ENCODE data around the gene TSPAN18. TPM values are rescaled to one million over a fixed set of nuclear protein-coding genes. Genes with fewer than 3 reads are reported as not detected.

The TSPAN18 gene
- total RNA-seq, 1 donor from 2014 or later: 31.7 TPM

DNA sequence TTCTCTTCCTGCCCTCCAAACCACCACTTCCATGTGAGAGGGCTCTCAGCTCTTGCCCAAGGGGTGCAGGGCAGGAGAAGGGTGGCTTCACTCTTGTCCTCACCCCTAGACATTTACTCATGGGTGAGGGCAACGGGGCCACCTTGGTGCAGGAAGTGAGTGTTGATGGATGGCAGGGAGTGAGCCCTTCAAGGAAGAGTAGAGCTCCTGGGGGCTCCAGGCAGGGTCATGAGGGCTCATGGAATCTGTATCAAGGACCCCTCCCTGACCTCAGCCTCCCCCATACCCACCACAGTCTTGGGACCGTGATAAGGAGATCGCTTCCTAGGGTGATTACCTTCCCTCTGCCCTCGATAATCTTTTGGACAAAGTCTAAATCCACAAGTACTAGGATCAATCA is 37.8 kb downstream of the TSPAN18 start:
- Histone ChIP-seq H3K4me1 (ENCODE audit: insufficient read depth, low read length) (peaks cover 38% of the 10 kb centered on the region), H3K79me2 (ENCODE audit: insufficient read depth, low read length) (no peaks in the 10 kb centered on the region), H3K4me2 (ENCODE audit: low read length) (no peak overlapping the region), H3K4me3 (ENCODE audit: insufficient read depth, low read depth, low read length) (no peak overlapping the region), H2AFZ (ENCODE audit: low read depth, low read length) (no peak overlapping the region), H3K27me3 (ENCODE audit: insufficient read depth, low read length) (no peaks in the 10 kb centered on the region), H3K9me3 (ENCODE audit: insufficient read depth, low read depth, low read length) (no peaks in the 10 kb centered on the region), H3K27ac (ENCODE audit: low read depth, low read length) (no peak overlapping the region), H3K9ac (ENCODE audit: low read length) (no peak overlapping the region), H4K20me1 (ENCODE audit: insufficient read depth, low read length) (no peaks in the 10 kb centered on the region), H3K36me3 (ENCODE audit: insufficient read depth, low read length) (no peaks in the 10 kb centered on the region)
- Mint-ChIP-seq H3K27ac (ENCODE audit: unreplicated experiment) (no peak overlapping the region), H3K27me3 (ENCODE audit: low read depth, unreplicated experiment) (no peaks in the 10 kb centered on the region), H3K4me3 (ENCODE audit: unreplicated experiment) (no peak overlapping the region), H3K4me1 (ENCODE audit: low read depth, unreplicated experiment) (peaks cover 26% of the 10 kb centered on the region), H3K36me3 (ENCODE audit: low read depth, unreplicated experiment) (peaks cover 11% of the 10 kb centered on the region), H3K9me3 (ENCODE audit: unreplicated experiment) (peaks cover 9% of the 10 kb centered on the region)
- no peak for DNase-seq (ENCODE audit: low read depth)
- FAIRE-seq: no peak
- TF ChIP-seq, protein P1, sequence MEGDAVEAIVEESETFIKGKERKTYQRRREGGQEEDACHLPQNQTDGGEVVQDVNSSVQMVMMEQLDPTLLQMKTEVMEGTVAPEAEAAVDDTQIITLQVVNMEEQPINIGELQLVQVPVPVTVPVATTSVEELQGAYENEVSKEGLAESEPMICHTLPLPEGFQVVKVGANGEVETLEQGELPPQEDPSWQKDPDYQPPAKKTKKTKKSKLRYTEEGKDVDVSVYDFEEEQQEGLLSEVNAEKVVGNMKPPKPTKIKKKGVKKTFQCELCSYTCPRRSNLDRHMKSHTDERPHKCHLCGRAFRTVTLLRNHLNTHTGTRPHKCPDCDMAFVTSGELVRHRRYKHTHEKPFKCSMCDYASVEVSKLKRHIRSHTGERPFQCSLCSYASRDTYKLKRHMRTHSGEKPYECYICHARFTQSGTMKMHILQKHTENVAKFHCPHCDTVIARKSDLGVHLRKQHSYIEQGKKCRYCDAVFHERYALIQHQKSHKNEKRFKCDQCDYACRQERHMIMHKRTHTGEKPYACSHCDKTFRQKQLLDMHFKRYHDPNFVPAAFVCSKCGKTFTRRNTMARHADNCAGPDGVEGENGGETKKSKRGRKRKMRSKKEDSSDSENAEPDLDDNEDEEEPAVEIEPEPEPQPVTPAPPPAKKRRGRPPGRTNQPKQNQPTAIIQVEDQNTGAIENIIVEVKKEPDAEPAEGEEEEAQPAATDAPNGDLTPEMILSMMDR (IDR thresholded peaks at IDR 0.05; ENCODE audit: insufficient read depth, low read depth, low read length): no peak
- no peak for TF ChIP-seq EZH2 (IDR thresholded peaks at IDR 0.05; ENCODE audit: insufficient read depth, low read length)

DNA sequence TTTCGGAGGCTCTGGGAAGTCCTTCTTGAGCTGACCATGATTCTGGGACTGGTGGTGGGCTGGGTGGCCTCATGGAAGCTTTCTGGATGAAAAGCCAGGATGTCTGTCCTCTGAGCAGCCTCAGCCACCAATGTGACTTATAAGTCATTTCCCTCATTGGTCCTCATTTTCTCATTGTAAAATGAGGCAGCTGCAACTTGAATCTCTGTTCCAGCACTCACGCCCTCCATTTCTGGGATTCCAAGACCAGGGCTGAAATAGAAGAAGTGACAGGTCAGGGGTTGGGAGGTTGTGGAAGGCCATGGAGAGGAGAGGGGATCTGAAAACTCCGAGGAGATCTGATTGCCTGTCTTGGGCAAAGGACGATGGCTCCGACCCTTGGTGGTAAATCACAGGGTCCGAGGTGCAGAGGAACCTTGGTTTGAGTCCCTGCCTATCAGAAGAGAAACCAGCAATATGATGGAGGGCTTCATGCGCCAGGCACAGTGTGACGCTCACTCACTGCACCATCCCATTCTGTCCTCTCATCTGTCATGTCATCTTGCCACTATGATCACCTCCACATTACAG is 38.3 kb downstream of the TSPAN18 start:
- no peak overlapping the region for H3K27ac Mint-ChIP-seq (ENCODE audit: unreplicated experiment)
- H3K9ac ChIP-seq (ENCODE audit: low read length): no peak overlapping the region
- no peak overlapping the region for H3K27ac ChIP-seq (ENCODE audit: low read depth, low read length)
- no peak overlapping the region for H3K4me3 Mint-ChIP-seq (ENCODE audit: unreplicated experiment)
- no peak for DNase-seq (ENCODE audit: low read depth)
- H2AFZ ChIP-seq (ENCODE audit: low read depth, low read length): no peak overlapping the region
- peaks cover 9% of the 10 kb centered on the region for H3K9me3 Mint-ChIP-seq (ENCODE audit: unreplicated experiment)
- no peaks in the 10 kb centered on the region for H3K27me3 ChIP-seq (ENCODE audit: insufficient read depth, low read length)
- H3K36me3 Mint-ChIP-seq (ENCODE audit: low read depth, unreplicated experiment): peaks cover 12% of the 10 kb centered on the region
- H3K4me1 Mint-ChIP-seq (ENCODE audit: low read depth, unreplicated experiment): peaks cover 26% of the 10 kb centered on the region
- H3K4me1 ChIP-seq (ENCODE audit: insufficient read depth, low read length): peaks cover 38% of the 10 kb centered on the region
- no peak overlapping the region for H3K4me3 ChIP-seq (ENCODE audit: insufficient read depth, low read depth, low read length)
- no peaks in the 10 kb centered on the region for H4K20me1 ChIP-seq (ENCODE audit: insufficient read depth, low read length)
- H3K27me3 Mint-ChIP-seq (ENCODE audit: low read depth, unreplicated experiment): no peaks in the 10 kb centered on the region
- TF ChIP-seq, protein P1 (IDR thresholded peaks at IDR 0.05; ENCODE audit: insufficient read depth, low read depth, low read length): no peak
- TF ChIP-seq EZH2 (IDR thresholded peaks at IDR 0.05; ENCODE audit: insufficient read depth, low read length): no peak
- H3K79me2 ChIP-seq (ENCODE audit: insufficient read depth, low read length): no peaks in the 10 kb centered on the region
- FAIRE-seq: no peak
- H3K36me3 ChIP-seq (ENCODE audit: insufficient read depth, low read length): no peaks in the 10 kb centered on the region
- no peak overlapping the region for H3K4me2 ChIP-seq (ENCODE audit: low read length)
- H3K9me3 ChIP-seq (ENCODE audit: insufficient read depth, low read depth, low read length): no peaks in the 10 kb centered on the region

- H3K36me3 Mint-ChIP-seq (ENCODE audit: low read depth, unreplicated experiment): peaks cover 11% of the 10 kb centered on the region
- H3K27ac ChIP-seq (ENCODE audit: low read depth, low read length): peak overlapping the region; percentile 65
- H3K4me3 Mint-ChIP-seq (ENCODE audit: unreplicated experiment): no peak overlapping the region
Observed at GRCh38 chr11:44765676-44766075, 38.9 kb downstream of the TSPAN18 start.

More at GRCh38 chr11:44765676-44766075, 38.9 kb downstream of the TSPAN18 start:
- Histone ChIP-seq H3K4me1 (ENCODE audit: insufficient read depth, low read length) (peaks cover 35% of the 10 kb centered on the region), H3K36me3 (ENCODE audit: insufficient read depth, low read length) (no peaks in the 10 kb centered on the region), H3K9me3 (ENCODE audit: insufficient read depth, low read depth, low read length) (no peaks in the 10 kb centered on the region), H3K4me2 (ENCODE audit: low read length) (peak overlapping the region; percentile 51), H3K79me2 (ENCODE audit: insufficient read depth, low read length) (no peaks in the 10 kb centered on the region), H3K4me3 (ENCODE audit: insufficient read depth, low read depth, low read length) (no peak overlapping the region), H2AFZ (ENCODE audit: low read depth, low read length) (no peak overlapping the region), H3K9ac (ENCODE audit: low read length) (peak overlapping the region; percentile 57), H4K20me1 (ENCODE audit: insufficient read depth, low read length) (no peaks in the 10 kb centered on the region), H3K27me3 (ENCODE audit: insufficient read depth, low read length) (no peaks in the 10 kb centered on the region)
- no peak for DNase-seq (ENCODE audit: low read depth)
- TF ChIP-seq EZH2 (IDR thresholded peaks at IDR 0.05; ENCODE audit: insufficient read depth, low read length): no peak
- TF ChIP-seq, protein P1 (IDR thresholded peaks at IDR 0.05; ENCODE audit: insufficient read depth, low read depth, low read length): no peak
- no peaks in the 10 kb centered on the region for H3K27me3 Mint-ChIP-seq (ENCODE audit: low read depth, unreplicated experiment)
- H3K4me1 Mint-ChIP-seq (ENCODE audit: low read depth, unreplicated experiment): peaks cover 25% of the 10 kb centered on the region
- no peak overlapping the region for H3K27ac Mint-ChIP-seq (ENCODE audit: unreplicated experiment)
- H3K9me3 Mint-ChIP-seq (ENCODE audit: unreplicated experiment): peaks cover 9% of the 10 kb centered on the region
- no peak for FAIRE-seq
